HG03354 (cell line): ENCODE measurements around the gene MORC1.
A peak's percentile ranks its signal among the peaks of the same experiment; 100 is the strongest.

Experiments
- ATAC-seq: cut with Tn5 transposase; IDR thresholded peaks from one replicate; pipeline ENCODE4 v1.9.1; 2021; ENCODE audit warnings: mild to moderate bottlenecking; ENCODE audit not compliant: unreplicated experiment, poor library complexity, severe bottlenecking

MORC1 gene

DNA sequence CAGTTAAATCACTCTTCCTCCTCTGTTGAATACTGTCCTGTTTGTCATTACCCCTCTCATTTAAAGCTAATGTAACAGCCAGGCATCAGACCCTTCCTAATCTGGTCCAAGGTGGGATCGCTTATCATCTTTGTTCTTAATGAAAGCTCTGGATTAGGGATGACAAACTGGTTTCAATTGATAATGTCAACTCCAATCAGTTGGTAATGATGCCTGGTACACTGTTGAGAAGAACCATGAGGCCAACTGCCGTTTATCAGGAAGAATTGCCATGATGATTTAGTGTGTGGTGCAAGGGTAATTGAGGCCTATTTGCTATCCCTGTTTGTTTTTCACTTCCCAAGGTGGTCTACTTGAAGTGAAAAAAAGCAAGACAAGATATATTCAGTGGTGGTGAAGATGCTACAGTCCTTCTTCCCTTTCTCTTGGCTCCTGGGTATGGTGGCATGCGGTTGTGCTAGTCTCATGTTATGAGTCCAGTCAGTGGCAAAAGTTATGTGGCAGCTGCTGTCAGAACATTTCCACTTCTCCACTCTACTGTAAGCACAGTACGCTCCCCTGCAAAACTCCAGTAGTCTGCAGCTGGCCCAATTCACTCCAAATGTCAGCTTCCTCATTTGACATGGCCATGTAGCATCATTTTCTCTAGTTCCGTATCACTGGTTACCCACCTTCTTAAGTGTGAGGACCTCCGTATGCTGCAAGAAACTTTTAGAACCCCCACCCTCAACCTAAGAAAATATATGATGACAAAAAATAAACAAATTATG lies 72.5 kb downstream of the MORC1 start:
- ATAC-seq = no peak

GRCh38 chr3:109035082-109035481 lies 82.9 kb downstream of the MORC1 start:
- ATAC-seq = no peak

GRCh38 chr3:109033000-109033660 lies 84.8 kb downstream of the MORC1 start:
- no peak for ATAC-seq

- ATAC-seq = no peak
Observed at GRCh38 chr3:109028753-109029152, 89.2 kb downstream of the MORC1 start.

- no peak for ATAC-seq
Observed at GRCh38 chr3:109026821-109027220, 91.1 kb downstream of the MORC1 start.

DNA sequence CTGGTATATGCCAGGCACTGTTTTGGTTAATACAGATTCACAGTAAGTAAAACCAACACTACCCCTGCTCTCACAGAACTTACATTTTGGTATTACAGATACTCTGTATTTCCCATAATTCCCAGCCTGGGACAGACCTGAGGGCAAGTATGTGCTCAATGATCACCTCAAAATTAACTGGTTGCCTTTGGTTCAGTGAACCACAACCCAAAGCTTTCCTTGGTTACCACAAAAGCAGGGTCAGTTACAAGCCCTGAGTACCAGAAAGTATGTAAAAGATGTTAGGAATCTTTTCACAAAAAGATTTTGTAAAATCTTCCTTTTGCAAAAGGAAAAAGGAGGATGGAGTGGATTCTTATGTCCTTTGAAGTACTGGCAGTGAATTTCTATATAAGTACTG lies 92.0 kb downstream of the MORC1 start:
- ATAC-seq = no peak

- ATAC-seq = peak; percentile 91
Observed at GRCh38 chr3:109023656-109024254, 94.2 kb downstream of the MORC1 start.

DNA sequence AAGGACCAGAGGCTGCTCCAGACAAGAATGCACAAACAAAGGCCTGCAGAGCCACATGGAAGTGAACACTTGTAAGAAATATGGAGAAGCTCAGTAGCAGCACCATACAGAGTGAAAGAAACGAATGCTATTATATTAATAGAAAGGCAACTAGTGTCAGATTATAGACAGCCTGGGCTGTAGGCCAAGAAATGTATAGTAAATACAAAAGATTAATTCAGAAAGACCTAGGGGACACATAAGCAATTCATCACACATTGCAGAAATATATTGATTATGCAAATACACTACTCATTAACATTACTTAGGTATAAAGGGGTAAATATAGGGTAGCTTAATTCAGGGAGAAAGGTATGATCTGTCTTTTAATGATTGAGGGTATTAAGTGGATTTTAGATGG lies 94.8 kb downstream of the MORC1 start:
- ATAC-seq = no peak

DNA sequence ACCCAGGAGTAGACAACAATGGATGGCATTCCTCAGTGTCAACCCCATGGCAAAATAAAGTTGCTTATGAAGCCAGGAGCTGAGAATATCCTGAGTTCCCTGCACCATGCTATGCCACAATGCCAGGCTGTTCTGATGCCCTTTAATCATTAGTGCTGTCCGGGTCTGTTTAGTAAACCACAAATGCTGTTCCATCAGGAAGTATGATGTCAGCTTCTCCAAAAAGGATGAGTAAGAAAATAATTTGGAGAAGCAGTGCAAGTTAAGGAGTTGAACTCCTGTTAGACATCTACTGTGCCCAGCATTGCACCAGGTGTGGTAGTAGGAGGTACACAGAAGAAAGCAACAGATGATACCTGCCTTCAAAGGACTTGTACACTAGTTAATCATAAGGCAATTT lies 96.4 kb downstream of the MORC1 start:
- ATAC-seq = no peak

- no peak for ATAC-seq
Observed at GRCh38 chr3:109018828-109019227, 99.1 kb downstream of the MORC1 start.

DNA sequence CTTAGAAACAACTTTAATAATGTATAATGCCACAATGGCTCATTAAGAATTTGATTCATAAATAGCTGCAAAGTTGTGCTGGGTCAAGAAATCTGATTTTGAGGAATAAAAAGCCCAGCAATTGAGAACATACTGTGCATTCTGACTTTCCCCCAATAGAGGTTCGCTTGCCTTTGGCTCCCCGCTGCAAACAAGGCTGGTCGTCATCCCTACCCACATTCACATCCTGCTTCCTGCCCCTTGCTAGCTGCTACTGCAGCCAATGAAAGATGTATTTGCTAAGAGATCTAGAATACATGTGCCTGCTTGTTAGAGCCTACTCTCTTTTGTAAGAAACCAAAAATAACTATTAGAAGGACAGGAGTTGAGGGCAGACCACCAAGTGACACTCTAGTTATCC lies 112.5 kb downstream of the MORC1 start:
- no peak for ATAC-seq

GRCh38 chr3:108998436-108998835 lies 119.5 kb downstream of the MORC1 start:
- ATAC-seq = no peak

DNA sequence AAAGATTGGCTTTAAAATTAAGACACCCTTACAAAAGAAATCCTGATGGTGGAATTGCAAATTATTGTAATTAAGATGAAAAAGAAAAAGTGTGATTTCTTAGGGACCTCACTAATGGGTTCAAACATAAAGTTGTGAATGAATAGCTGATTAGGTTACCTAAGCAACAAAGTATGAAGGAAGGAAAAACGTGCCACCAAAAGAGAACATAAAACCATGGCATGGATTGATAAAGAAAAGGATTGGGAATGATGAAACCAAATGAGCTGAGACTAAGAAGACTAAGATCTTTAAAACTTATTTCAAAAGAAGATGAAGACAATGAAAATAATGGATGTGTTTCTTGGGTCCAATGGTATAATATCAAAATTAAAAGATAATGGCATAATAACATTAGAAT lies 132.1 kb downstream of the MORC1 start:
- ATAC-seq = no peak

- no peak for ATAC-seq
Observed at GRCh38 chr3:108983051-108983450, 134.9 kb downstream of the MORC1 start.

- ATAC-seq = no peak
Observed at GRCh38 chr3:108976058-108976457, 141.9 kb downstream of the MORC1 start.

DNA sequence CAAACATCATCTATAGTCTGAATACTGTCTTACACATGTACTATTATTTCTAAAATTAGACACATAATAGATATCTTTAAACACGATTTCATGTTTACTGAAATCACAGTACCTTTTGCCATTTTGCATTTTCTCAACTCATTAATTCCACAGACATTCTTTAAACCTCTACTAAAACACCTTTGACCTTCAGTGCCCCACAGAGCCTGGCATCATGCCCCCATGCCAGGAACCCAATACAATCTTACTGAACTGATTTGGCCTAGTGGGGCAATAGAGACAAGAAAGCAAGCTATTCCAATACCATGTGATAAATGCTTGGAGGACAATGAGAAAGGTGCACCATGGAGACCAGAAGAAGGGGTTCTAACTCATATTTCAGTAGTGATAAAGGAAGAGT lies 144.9 kb downstream of the MORC1 start:
- ATAC-seq = no peak

DNA sequence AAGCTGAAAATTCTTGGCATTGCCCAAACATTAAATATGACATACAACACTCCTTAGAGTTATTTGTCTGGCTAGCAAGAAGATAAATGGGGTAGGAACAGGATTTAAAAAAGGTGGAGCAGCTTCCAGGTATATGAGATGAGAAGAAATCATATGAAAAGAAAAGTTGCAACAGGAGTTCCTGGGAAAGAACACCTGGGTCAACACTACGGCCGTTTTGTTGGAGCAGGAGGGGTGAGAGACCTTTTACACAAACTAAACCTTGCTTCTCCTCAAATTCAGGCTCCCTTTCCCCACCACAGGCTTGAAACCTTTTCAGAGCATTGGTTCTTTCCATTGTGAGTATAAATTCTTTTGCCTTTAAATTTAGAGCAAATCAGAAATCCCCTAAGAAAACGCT lies 145.5 kb downstream of the MORC1 start:
- ATAC-seq = no peak

DNA sequence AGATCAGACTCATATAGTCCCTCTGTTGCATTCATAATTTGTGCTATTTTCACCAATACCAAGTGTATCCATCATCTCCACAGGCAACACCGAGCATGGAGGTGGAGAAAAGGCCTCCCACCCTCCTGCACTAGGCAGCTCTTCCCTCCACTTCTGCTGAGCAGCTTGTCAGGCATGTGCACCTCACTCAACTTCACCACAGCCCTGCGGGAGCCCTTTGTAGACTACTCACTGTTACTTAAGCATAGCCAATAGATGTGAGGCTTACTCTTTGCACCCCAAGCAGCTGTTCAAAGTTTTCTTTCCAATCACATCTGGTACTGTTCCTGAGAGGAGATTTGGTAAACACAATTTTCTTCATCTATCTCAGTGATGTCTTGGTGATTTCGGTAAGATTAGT lies 147.4 kb downstream of the MORC1 start:
- ATAC-seq = no peak

- ATAC-seq = no peak
Observed at GRCh38 chr3:108966773-108967172, 151.2 kb downstream of the MORC1 start.

GRCh38 chr3:108959017-108959416 lies 158.9 kb downstream of the MORC1 start:
- ATAC-seq = no peak

GRCh38 chr3:108953700-108954099 lies 164.2 kb downstream of the MORC1 start, which contains the start of gene GUCA1C:
Gene GUCA1C, minus strand, starts transcription at chr3:108953879. Its CDS starts 117 bp downstream, at chr3:108953762.
- ATAC-seq = no peak
